ENCODE results near the gene NCKAP5. TPM values are rescaled to one million over a fixed set of nuclear protein-coding genes. Genes with fewer than 3 reads are reported as not detected.
A peak's percentile ranks its signal among the peaks of the same experiment; 100 is the strongest.

Gene NCKAP5
- total RNA-seq, 1 experiment from 2014 or later: not detected

- H3K4me1 Mint-ChIP-seq (ENCODE audit: insufficient read depth, unreplicated experiment): no peaks in the 10 kb centered on the region
- DNase-seq (ENCODE audit: unreplicated experiment): no peak
- intact Hi-C loops (cut with micrococcal nuclease): no loop called here
- H3K36me3 Mint-ChIP-seq (ENCODE audit: insufficient read depth, unreplicated experiment): no peaks in the 10 kb centered on the region
- no TSS peak for BruUV-seq (replicated peaks)
- peaks cover 21% of the 10 kb centered on the region for H3K9me3 Mint-ChIP-seq (ENCODE audit: unreplicated experiment)
- H3K4me3 Mint-ChIP-seq (ENCODE audit: unreplicated experiment): no peak overlapping the region
- POLR2A ChIA-PET: no interaction called here
- CTCF ChIA-PET: interaction anchor here (0.6 to 0.7 kb wide), 2 partner anchors 942 to 1478 kb away, joined by 3 to 4 read pairs; no protein-coding TSS in a partner anchor
- no peak for TF ChIP-seq CTCF (IDR thresholded peaks at IDR 0.05; ENCODE audit: unreplicated experiment)
- no peak overlapping the region for H3K27ac Mint-ChIP-seq (ENCODE audit: low read depth, unreplicated experiment)
- no peaks in the 10 kb centered on the region for H3K27me3 Mint-ChIP-seq (ENCODE audit: insufficient read depth, unreplicated experiment)
Observed at GRCh38 chr2:133061874-133062593, 506.2 kb downstream of the NCKAP5 start.

- H3K27ac Mint-ChIP-seq (ENCODE audit: low read depth, unreplicated experiment): no peak overlapping the region
- ChIA-PET CTCF (interaction anchor here (1.6 kb wide), 1 partner anchor 790 kb away, joined by 3 read pairs; no protein-coding TSS in a partner anchor), POLR2A (no interaction called here)
- no peaks in the 10 kb centered on the region for H3K27me3 Mint-ChIP-seq (ENCODE audit: insufficient read depth, unreplicated experiment)
- DNase-seq (ENCODE audit: unreplicated experiment): no peak
- no peak for TF ChIP-seq CTCF (IDR thresholded peaks at IDR 0.05; ENCODE audit: unreplicated experiment)
- no peaks in the 10 kb centered on the region for H3K4me1 Mint-ChIP-seq (ENCODE audit: insufficient read depth, unreplicated experiment)
- BruUV-seq (replicated peaks): no TSS peak
- peaks cover 6% of the 10 kb centered on the region for H3K9me3 Mint-ChIP-seq (ENCODE audit: unreplicated experiment)
- H3K36me3 Mint-ChIP-seq (ENCODE audit: insufficient read depth, unreplicated experiment): no peaks in the 10 kb centered on the region
- H3K4me3 Mint-ChIP-seq (ENCODE audit: unreplicated experiment): no peak overlapping the region
- intact Hi-C loops (cut with micrococcal nuclease): no loop called here
Observed at GRCh38 chr2:133054297-133054696, 514.0 kb downstream of the NCKAP5 start.

- H3K4me3 Mint-ChIP-seq (ENCODE audit: unreplicated experiment): no peak overlapping the region
- CTCF ChIA-PET: no interaction called here
- BruUV-seq (replicated peaks): no TSS peak
- POLR2A ChIA-PET: no interaction called here
- intact Hi-C loops (cut with micrococcal nuclease): no loop called here
- DNase-seq (ENCODE audit: unreplicated experiment): no peak
- H3K27ac Mint-ChIP-seq (ENCODE audit: low read depth, unreplicated experiment): no peak overlapping the region
- TF ChIP-seq CTCF (IDR thresholded peaks at IDR 0.05; ENCODE audit: unreplicated experiment): no peak
- no peaks in the 10 kb centered on the region for H3K27me3 Mint-ChIP-seq (ENCODE audit: insufficient read depth, unreplicated experiment)
- H3K9me3 Mint-ChIP-seq (ENCODE audit: unreplicated experiment): peaks cover 6% of the 10 kb centered on the region
- H3K4me1 Mint-ChIP-seq (ENCODE audit: insufficient read depth, unreplicated experiment): no peaks in the 10 kb centered on the region
- H3K36me3 Mint-ChIP-seq (ENCODE audit: insufficient read depth, unreplicated experiment): no peaks in the 10 kb centered on the region
Observed at GRCh38 chr2:133053541-133053940, 514.7 kb downstream of the NCKAP5 start.

- Mint-ChIP-seq H3K36me3 (ENCODE audit: insufficient read depth, unreplicated experiment) (no peaks in the 10 kb centered on the region), H3K27me3 (ENCODE audit: insufficient read depth, unreplicated experiment) (no peaks in the 10 kb centered on the region), H3K27ac (ENCODE audit: low read depth, unreplicated experiment) (no peak overlapping the region), H3K4me1 (ENCODE audit: insufficient read depth, unreplicated experiment) (no peaks in the 10 kb centered on the region), H3K4me3 (ENCODE audit: unreplicated experiment) (no peak overlapping the region), H3K9me3 (ENCODE audit: unreplicated experiment) (peaks cover 14% of the 10 kb centered on the region)
- DNase-seq (ENCODE audit: unreplicated experiment): peak; percentile 1
- no TSS peak for BruUV-seq (replicated peaks)
- ChIA-PET POLR2A (no interaction called here), CTCF (no interaction called here)
- intact Hi-C loops (cut with micrococcal nuclease): no loop called here
- no peak for TF ChIP-seq CTCF (IDR thresholded peaks at IDR 0.05; ENCODE audit: unreplicated experiment)
Observed at GRCh38 chr2:133045787-133046186, 522.5 kb downstream of the NCKAP5 start.

All from MCF 10A (cell line).